ENCODE data around the gene NLRC4.

DNA sequence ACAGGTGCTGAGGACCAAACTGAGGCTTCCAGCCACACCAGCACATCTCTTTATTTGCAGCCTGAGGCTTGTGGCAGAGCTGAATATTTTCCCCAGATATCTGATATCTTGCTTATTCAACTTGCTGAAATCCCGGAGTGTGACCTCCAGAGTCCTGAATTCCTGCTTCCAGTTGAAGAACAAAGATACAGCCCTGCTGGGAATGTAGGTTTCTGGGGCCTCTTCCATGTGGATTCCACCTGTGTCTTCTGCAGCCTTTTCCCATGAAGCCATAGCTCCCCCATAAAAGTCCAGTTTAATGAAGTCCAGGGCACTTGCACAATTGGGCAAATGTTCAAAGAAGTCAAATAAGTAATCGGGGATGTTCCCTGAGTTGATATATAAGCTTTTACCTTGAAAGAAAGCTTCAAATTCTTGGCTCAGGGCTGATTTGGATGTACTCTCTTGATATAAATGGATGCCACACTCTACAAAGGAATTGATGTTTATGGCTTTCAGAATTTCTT lies 14.9 kb downstream of the NLRC4 start:
- TF ChIP-seq EZH2 (IDR thresholded peaks at IDR 0.05; ENCODE audit: low read depth, low read length, severe bottlenecking) = no peak
- no peak for TF ChIP-seq POLR2AphosphoS5 (IDR thresholded peaks at IDR 0.05; ENCODE audit: low read depth, low read length)
- TF ChIP-seq CTCF (IDR thresholded peaks at IDR 0.05; ENCODE audit: control extremely low read depth in 1 of 3, insufficient read depth in 1 of 3, low read depth in 1 of 3, low read length in 3 of 3) = no peak
- no peak for TF ChIP-seq RFX5 (IDR thresholded peaks at IDR 0.05; ENCODE audit: borderline replicate concordance, low read depth, low read length)
- TF ChIP-seq GABPA (IDR thresholded peaks at IDR 0.05; ENCODE audit: borderline replicate concordance, insufficient read depth, low read length) = no peak

Measured in H1 (cell line).